K562 (cell line): ENCODE measurements around the gene HOTAIR. TPM values are rescaled to one million over a fixed set of nuclear protein-coding genes. Genes with fewer than 3 reads are reported as not detected.

Experiments
- ATAC-seq: fragments of 200-7000 bp; cut with Tn5 transposase; 3 replicates; pipeline ENCODE4 v1.9.1; 2020; ENCODE audit warnings: moderate library complexity
- BruUV-seq: library from RNA; stranded (reverse); fragments of 400-500 nt; replicated peaks from 2 replicates; lab custom pipeline; 2021; lab: Mats Ljungman, UMichigan
- CTCF ChIA-PET: fragments of 300-600 bp; formaldehyde crosslinking; extraction: SDS; loops from one replicate; lab custom pipeline; 2021; ENCODE audit warnings: low intra/inter-chr PET ratio; lab: Yijun Ruan, JAX
- POLR2A ChIA-PET: fragments of 300-600, 350-650 bp; sonication (Branson Sonifier 250); formaldehyde crosslinking; extraction: SDS; loops from one replicate; lab custom pipeline; 2021; ENCODE audit warnings: antibody characterized with exemption, inconsistent platforms; lab: Yijun Ruan, JAX
- DNase-seq, 4 experiments: peaks; one replicate each; pipeline versions ENCODE4 v3.0.0 to v3.0.0-alpha.2; 2011 to 2018; ENCODE audit warnings: low spot score in 3 of 4, mixed read lengths in 3 of 4; ENCODE audit errors: extremely low read depth in 1 of 4
- FAIRE-seq: peaks from 2 replicates; lab custom pipeline; 2011; peaks lifted over from hg19 to GRCh38; lab: Jason Lieb, UNC
- H2AFZ ChIP-seq: 2 replicates; pipeline ENCODE4 v1.6.0; 2011; ENCODE audit warnings: low read depth, low read length, control low read depth, inconsistent platforms
- H3K27ac ChIP-seq: fragments of 200-600 bp; 3 replicates; pipeline ENCODE4 v1.8.0; 2011; ENCODE audit warnings: low read depth, mild to moderate bottlenecking, control low read depth, inconsistent platforms, low read length, moderate library complexity, mixed read lengths; ENCODE audit errors: extremely low read depth
- H3K27me3 ChIP-seq, 2 experiments: fragments of 300-600 bp in 1 of 2; 2 replicates in 1 of 2; 3 replicates in 1 of 2; pipeline versions ENCODE4 v1.6.0 to v1.8.0; 2011; ENCODE audit warnings: inconsistent platforms in 2 of 2, low read length in 2 of 2, mild to moderate bottlenecking in 1 of 2, mixed read lengths in 1 of 2, moderate library complexity in 1 of 2; ENCODE audit not compliant: control insufficient read depth in 2 of 2, insufficient read depth in 2 of 2
- H3K36me3 ChIP-seq: fragments of 300-600 bp; 3 replicates; pipeline ENCODE4 v1.8.0; 2011; ENCODE audit warnings: mild to moderate bottlenecking, low read length, inconsistent platforms; ENCODE audit not compliant: control insufficient read depth, insufficient read depth
- H3K4me1 ChIP-seq, 2 experiments: fragments of 200-600 bp in 1 of 2; replicated peaks in 1 of 2; 2 replicates in 1 of 2; 3 replicates in 1 of 2; pipeline versions ENCODE4 v1.5.1 to v1.8.0; 2011; ENCODE audit warnings: inconsistent platforms in 2 of 2, low read length in 2 of 2, mild to moderate bottlenecking in 1 of 2, mixed read lengths in 1 of 2, moderate library complexity in 1 of 2; ENCODE audit not compliant: control insufficient read depth in 2 of 2, insufficient read depth in 2 of 2
- H3K4me2 ChIP-seq: 2 replicates; pipeline ENCODE4 v1.6.1; 2011; ENCODE audit warnings: low read length, control low read depth, inconsistent platforms, mixed read lengths; ENCODE audit not compliant: insufficient read depth
- H3K4me3 ChIP-seq: fragments of 200-600 bp; sonication (generic), shearing (Covaris generic); 2 replicates; pipeline ENCODE4 v1.5.1; 2016; ENCODE audit warnings: control low read depth, inconsistent platforms
- H3K79me2 ChIP-seq: fragments of 200-600 bp; 3 replicates; pipeline ENCODE4 v1.8.0; 2011; ENCODE audit warnings: low read length, inconsistent platforms; ENCODE audit not compliant: control insufficient read depth, insufficient read depth
- H3K9ac ChIP-seq, 2 experiments: 2 replicates each; pipeline versions ENCODE4 v1.6.0 to v1.6.1; 2011; ENCODE audit warnings: low read depth in 2 of 2, low read length in 2 of 2, control low read depth in 1 of 2, inconsistent platforms in 1 of 2, mild to moderate bottlenecking in 1 of 2, mixed read lengths in 1 of 2; ENCODE audit not compliant: insufficient read depth in 1 of 2
- H3K9me1 ChIP-seq: one replicate; pipeline ENCODE4 v1.6.0; 2011; ENCODE audit warnings: inconsistent platforms, mild to moderate bottlenecking, low read length, moderate library complexity; ENCODE audit not compliant: control insufficient read depth, insufficient read depth
- H3K9me3 ChIP-seq: replicated peaks from 2 replicates; pipeline ENCODE4 v1.5.1; 2011; ENCODE audit warnings: low read depth, low read length, inconsistent platforms; ENCODE audit not compliant: control insufficient read depth, insufficient read depth
- H4K20me1 ChIP-seq: replicated peaks from 2 replicates; pipeline ENCODE4 v1.6.1; 2011; ENCODE audit warnings: low read length, inconsistent platforms, mixed read lengths; ENCODE audit not compliant: control insufficient read depth, insufficient read depth
- E2F5 ChIP-seq: sonication (generic); formaldehyde crosslinking; IDR thresholded peaks from 2 replicates; pipeline ENCODE4 v1.8.0; 2022; ENCODE audit warnings: mild to moderate bottlenecking, missing genetic modification reagents
- HNRNPLL ChIP-seq: fragments of 200-400 bp; formaldehyde crosslinking; IDR thresholded peaks from 2 replicates; pipeline ENCODE4 v1.6.1; 2017; ENCODE audit warnings: low read length, low read depth, mild to moderate bottlenecking; ENCODE audit not compliant: poor library complexity, severe bottlenecking
- KLF13 ChIP-seq: fragments of 450-650 bp; IDR thresholded peaks from 2 replicates; pipeline ENCODE4 v1.6.1; 2016; ENCODE audit warnings: missing genetic modification characterization, low read depth, mild to moderate bottlenecking, missing compliant biosample characterization, moderate library complexity, borderline replicate concordance
- MEF2D ChIP-seq: conservative IDR thresholded peaks from 2 replicates; pipeline ENCODE4 v1.6.1; 2016; ENCODE audit warnings: low read depth, missing genetic modification characterization, missing compliant biosample characterization
- U2AF1 ChIP-seq: fragments of 200-400 bp; formaldehyde crosslinking; optimal IDR thresholded peaks from 2 replicates; pipeline ENCODE3; 2017; ENCODE audit warnings: mild to moderate bottlenecking, low read depth, low read length, moderate library complexity
- WGBS: fragments of 100-300 bp; shearing (Covaris generic); methylation state at CpG from one replicate; pipeline ENCODE4 v1.1.6; 2016; ENCODE audit warnings: low coverage, mixed read lengths; ENCODE audit not compliant: insufficient coverage; ENCODE audit errors: missing lambda C conversion rate; 5-methylcytosine and 5-hydroxymethylcytosine counted together
- in situ Hi-C: fragments of 300-500 bp; cut with MboI; formaldehyde crosslinking; loops from 4 replicates; pipeline ENCODE4 v1.15.0; 2018; ENCODE audit warnings: inconsistent platforms, mixed read lengths
- intact Hi-C: fragments of 100-400 bp; cut with micrococcal nuclease; formaldehyde crosslinking; loops from 2 replicates; pipeline ENCODE4 v1.14.2; 2022
- polyA plus RNA-seq, 8 experiments: library from polyadenylated mRNA; depleted of rRNA in 4 of 8; stranded (reverse) in 5 of 8; unstranded in 3 of 8; fragments of >200 nt; fragmentation: Nextera tagmentation in 2 of 8; fragmentation: Illumina TruSeq in 1 of 8; extraction: Ambion mirVana in 2 of 8; extraction: Trizol in 1 of 8; gene quantifications; 2 replicates each; pipeline versions ENCODE4 v1.2.1 to v1.2.3, GENCODE V29; 2011 to 2014; ENCODE audit warnings: inconsistent platforms in 1 of 8, missing spikeins in 1 of 8
- total RNA-seq, 7 experiments: library from RNA; depleted of rRNA in 6 of 7; stranded (reverse); fragments of >200 nt in 6 of 7; fragmentation: Illumina TruSeq in 2 of 7; extraction: Trizol in 2 of 7; gene quantifications; 2 replicates each; pipeline versions ENCODE4 v1.2.1 to v1.2.3, GENCODE V29; 2011 to 2021; ENCODE audit warnings: low replicate concordance in 1 of 7

The HOTAIR gene
- total and polyA plus RNA-seq, 9 of the 15 experiments (the other 6 are each of a cell fraction or from before 2014, with no cell fraction given), result 0.04 TPM; not detected in 8

- Histone ChIP-seq H3K79me2 (peaks cover 26% of the 10 kb centered on the region), H3K9ac (peak overlapping the region in 1 of 2 experiments; percentile 96; a peak in 2 of 4 replicates)
Measured at GRCh38 chr12:53994009-53994263, 19.2 kb upstream of the HOTAIR start.

GRCh38 chr12:53993162-53994008 is 18.6 kb upstream of the HOTAIR start:
- Histone ChIP-seq H3K9me3 (no peaks in the 10 kb centered on the region), H3K9me1 (no peaks in the 10 kb centered on the region), H3K4me2 (no peak overlapping the region), H3K79me2 (peaks cover 25% of the 10 kb centered on the region), H3K27ac (no peak overlapping the region), H3K27me3 (peaks cover 0 to 10% of the 10 kb centered on the region in 2 experiments; a peak in 2 of 5 replicates), H3K36me3 (no peaks in the 10 kb centered on the region), H3K4me1 (peaks cover 41 to 62% of the 10 kb centered on the region in 2 experiments), H3K4me3 (no peak overlapping the region), H3K9ac (peak overlapping the region in 1 of 2 experiments; percentile 96; a peak in 1 of 4 replicates), H2AFZ (no peak overlapping the region), H4K20me1 (no peaks in the 10 kb centered on the region)
- POLR2A ChIA-PET, result interaction anchor here (0.6 to 1.2 kb wide), 3 partner anchors 25 to 534 kb away, joined by 3 to 4 read pairs (median 4); no protein-coding TSS in a partner anchor
- intact Hi-C loops (no loop called here), in situ Hi-C loops (no loop called here)
- no TSS peak for BruUV-seq
- ATAC-seq, result no peak
- TF ChIP-seq E2F5 (CRISPR knock-in tag) (no peak), MEF2D (tag) (no peak), HNRNPLL (peak; percentile 26)
- 80% methylated on average over 18 of the region's 18 CpGs for WGBS
- DNase-seq, result no peak
- CTCF ChIA-PET, result no interaction called here
- FAIRE-seq, result no peak

More at GRCh38 chr12:53994009-53994263, 19.2 kb upstream of the HOTAIR start:
- in situ Hi-C loops, result no loop called here
- Histone ChIP-seq H3K9me1 (no peaks in the 10 kb centered on the region), H3K27ac (no peak overlapping the region), H3K4me2 (peak overlapping the region; percentile 92; the same call in 1 of the 2 replicates), H4K20me1 (no peaks in the 10 kb centered on the region), H3K27me3 (peaks cover 0 to 10% of the 10 kb centered on the region in 2 experiments; a peak in 2 of 5 replicates), H3K4me1 (peaks cover 41 to 65% of the 10 kb centered on the region in 2 experiments), H2AFZ (peak overlapping the region; percentile 93; the same call in 1 of the 2 replicates), H3K36me3 (no peaks in the 10 kb centered on the region), H3K4me3 (no peak overlapping the region), H3K9me3 (no peaks in the 10 kb centered on the region)
- peak; percentile 20 for TF ChIP-seq U2AF1
- TF ChIP-seq KLF13, result no peak
- no peak for FAIRE-seq
- BruUV-seq, result no TSS peak
- DNase-seq, result no peak
- ATAC-seq, result no peak
- 81% methylated on average over 11 of the region's 19 CpGs for WGBS
- ChIA-PET POLR2A (interaction anchor here (1.0 to 1.2 kb wide), 2 partner anchors 25 to 214 kb away, joined by 4 read pairs; no protein-coding TSS in a partner anchor), CTCF (no interaction called here)
- intact Hi-C loops, result no loop called here
